ENCODE results near the gene ZFAND3. TPM values are rescaled to one million over a fixed set of nuclear protein-coding genes. Genes with fewer than 3 reads are reported as not detected.

Gene ZFAND3
- polyA plus RNA-seq, 1 of the 3 experiments (the other 2 are of a cell fraction), result 16.7 TPM

- Histone ChIP-seq H3K9me2 (no peaks in the 10 kb centered on the region), H2AFZ (ENCODE audit: low read depth) (no peak overlapping the region), H3K36me3 (replicated peaks in 1 of 2; ENCODE audit: control insufficient read depth in 1 of 2, insufficient read depth in 2 of 2, low read length in 1 of 2) (no peaks in the 10 kb centered on the region), H3K9ac (no peak overlapping the region), H3K4me1 (ENCODE audit: control insufficient read depth in 1 of 2, insufficient read depth in 2 of 2, low read depth in 1 of 2, low read length in 1 of 2) (peaks cover 0 to 35% of the 10 kb centered on the region in 2 experiments; a peak in 2 of 4 replicates), H3K79me2 (ENCODE audit: insufficient read depth) (no peaks in the 10 kb centered on the region), H3K27ac (ENCODE audit: low read depth in 2 of 2, low read length in 1 of 2) (no peak overlapping the region), H3K4me3 (ENCODE audit: low read depth in 2 of 2, low read length in 1 of 2) (no peak overlapping the region), H3K27me3 (ENCODE audit: insufficient read depth) (no peaks in the 10 kb centered on the region), H3K4me2 (no peak overlapping the region), H3K9me3 (no peaks in the 10 kb centered on the region), H3F3A (replicated peaks; ENCODE audit: insufficient read depth) (peaks cover 3% of the 10 kb centered on the region), H4K20me1 (ENCODE audit: insufficient read depth) (no peaks in the 10 kb centered on the region)
- ChIA-PET POLR2A (interaction anchor here (4.1 kb wide), 1 partner anchor 21 kb away, joined by 16 read pairs; the partner anchor contains the start of gene ZFAND3), CTCF (interaction anchor here (1.4 to 1.7 kb wide), 2 partner anchors 65 to 93 kb away, joined by 3 to 5 read pairs; no protein-coding TSS in a partner anchor)
- 90% methylated on average over 11 of the region's 11 CpGs for WGBS (ENCODE audit: low lambda C conversion rate)
- TF ChIP-seq EZH2phosphoT487 (IDR thresholded peaks at IDR 0.05; ENCODE audit: borderline replicate concordance, low read depth), result no peak
- no peak for TF ChIP-seq NFIC (IDR thresholded peaks at IDR 0.05; ENCODE audit: borderline replicate concordance)
- TF ChIP-seq FOSL2 (IDR thresholded peaks at IDR 0.05; ENCODE audit: borderline replicate concordance, low read depth), result no peak
- TF ChIP-seq GABPA (IDR thresholded peaks at IDR 0.05; ENCODE audit: low read depth), result no peak
- no peak for TF ChIP-seq TEAD4 (IDR thresholded peaks at IDR 0.05; ENCODE audit: borderline replicate concordance, insufficient read depth)
- no peak for TF ChIP-seq CTCF (IDR thresholded peaks at IDR 0.05)
- TF ChIP-seq TCF12 (IDR thresholded peaks at IDR 0.05), result no peak
- TF ChIP-seq PBX3 (IDR thresholded peaks at IDR 0.05), result no peak
- no peak for TF ChIP-seq USF2 (IDR thresholded peaks at IDR 0.05; ENCODE audit: borderline replicate concordance, low read depth, low read length)
- no peak for TF ChIP-seq REST (IDR thresholded peaks at IDR 0.05; ENCODE audit: low read depth, low read length)
- no peak for TF ChIP-seq NRF1 (IDR thresholded peaks at IDR 0.05; ENCODE audit: low read depth, low read length)
- no peak for TF ChIP-seq RAD21 (IDR thresholded peaks at IDR 0.05; ENCODE audit: low read length)
- TF ChIP-seq EP300 (IDR thresholded peaks at IDR 0.05; ENCODE audit: borderline replicate concordance in 1 of 2, low read depth in 1 of 2, low read length in 1 of 2), result no peak
- no peak for TF ChIP-seq SIN3A (IDR thresholded peaks at IDR 0.05; ENCODE audit: borderline replicate concordance, low read depth, low read length)
- no peak for TF ChIP-seq POLR2AphosphoS5 (IDR thresholded peaks at IDR 0.05; ENCODE audit: low read depth, low read length)
- no peak for TF ChIP-seq SMC3 (IDR thresholded peaks at IDR 0.05; ENCODE audit: low read depth, low read length)
- DNase-seq, result no peak
Observed at GRCh38 chr6:37798436-37799262, 20.9 kb upstream of the ZFAND3 start.

Measured in SK-N-SH (cell line).